ENCODE results near the gene EMP2.
"Not testable (repeated sequence)": the region's sequence is repeated elsewhere in the genome, so short reads cannot be mapped to it uniquely, and the experiment has no call there.

The EMP2 gene

DNA sequence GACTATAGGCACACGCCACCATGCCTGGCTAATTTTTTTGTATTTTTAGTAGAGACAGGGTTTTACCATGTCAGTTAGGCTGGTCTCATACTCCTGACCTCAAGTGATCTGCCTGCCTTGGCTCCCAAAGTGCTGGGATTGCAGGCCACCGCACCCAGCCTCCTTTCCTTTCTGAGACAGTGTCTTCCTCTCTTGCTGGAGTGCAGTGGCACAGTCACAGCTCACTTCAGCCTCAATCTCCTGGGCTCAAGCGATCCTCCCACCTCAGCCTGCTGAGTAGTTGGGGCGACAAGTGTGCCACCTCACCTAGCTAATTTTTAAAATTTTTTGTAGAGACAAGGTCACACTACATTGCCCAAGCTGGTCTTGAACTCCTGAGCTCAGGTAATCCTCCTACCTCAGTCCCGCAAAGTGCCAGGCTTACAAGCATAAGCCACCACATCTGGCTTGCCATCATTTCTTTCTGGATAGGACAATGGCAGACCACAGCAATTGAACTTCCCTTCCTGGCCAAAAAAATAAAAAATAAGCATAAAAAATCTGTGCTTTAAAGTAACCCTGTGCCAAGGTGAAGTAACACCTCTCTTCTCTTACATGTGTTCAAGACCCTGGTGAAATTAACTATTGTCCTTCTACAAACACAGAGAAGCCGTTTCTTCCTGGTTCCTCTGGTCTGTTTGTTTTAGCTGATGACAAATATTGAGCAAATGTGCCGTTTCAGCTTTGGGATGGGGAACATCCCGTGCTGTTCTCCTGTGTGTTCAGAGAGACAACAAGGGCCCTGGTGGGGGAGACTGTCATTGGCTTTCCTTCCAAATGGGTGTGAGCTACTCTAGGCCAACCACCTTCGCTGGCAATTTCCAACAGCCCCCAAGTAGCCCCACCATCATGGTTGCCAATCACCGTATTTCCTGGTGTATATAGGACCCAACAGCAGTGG is 60.2 kb downstream of the EMP2 start:
- DNase-seq: no peak

- no peak for DNase-seq
Observed at GRCh38 chr16:10519297-10519696, 61.1 kb downstream of the EMP2 start.

DNA sequence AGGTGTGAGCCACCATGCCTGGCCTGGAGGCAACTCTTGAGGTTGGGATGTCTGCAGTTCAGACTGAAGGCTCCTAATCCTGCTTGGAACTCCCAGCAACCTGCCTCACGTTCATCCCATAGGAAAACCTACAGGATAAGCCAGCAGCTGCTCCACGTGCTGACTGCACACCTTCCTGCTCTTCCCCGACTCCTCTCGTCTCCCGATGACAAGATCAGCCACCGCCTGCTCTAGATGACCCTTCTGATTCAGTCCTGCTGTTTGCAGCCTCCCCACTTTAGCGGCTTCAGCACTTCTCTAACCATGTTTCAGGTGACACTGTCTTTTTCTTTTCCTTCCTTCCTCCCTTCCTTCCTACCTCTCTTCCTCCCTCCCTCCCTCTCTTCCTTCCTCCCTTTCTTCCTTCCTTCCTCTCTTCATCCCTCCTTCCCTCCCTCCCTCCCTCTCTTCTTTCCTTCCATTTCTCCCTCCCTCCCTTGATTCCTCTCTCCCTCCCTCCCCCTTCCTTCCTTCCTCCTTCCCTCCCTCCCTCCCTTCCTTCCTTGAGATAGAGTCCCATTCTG is 61.8 kb downstream of the EMP2 start:
- DNase-seq: no peak

DNA sequence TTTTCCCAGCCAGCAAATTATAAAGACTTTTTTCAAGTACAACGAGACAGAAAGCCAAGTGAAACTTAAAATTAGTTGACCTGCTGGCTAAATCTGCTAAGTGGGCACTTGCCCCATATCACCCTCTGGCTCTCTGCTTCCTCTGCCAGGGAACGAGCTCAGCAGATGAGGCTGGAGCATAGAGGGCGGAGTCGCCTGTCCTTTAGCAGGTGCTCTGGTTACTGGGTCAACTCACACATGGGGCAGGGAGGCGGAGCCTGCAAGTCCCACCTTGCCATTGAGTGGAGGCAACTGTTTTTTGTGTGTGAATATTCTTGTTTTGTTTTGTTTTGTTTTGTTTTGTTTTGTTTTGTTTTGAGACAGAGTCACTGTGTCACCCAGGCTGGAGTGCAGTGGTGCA is 62.5 kb downstream of the EMP2 start:
- no peak for DNase-seq

- no peak for DNase-seq
Observed at GRCh38 chr16:10514369-10515055, 65.9 kb downstream of the EMP2 start.

DNA sequence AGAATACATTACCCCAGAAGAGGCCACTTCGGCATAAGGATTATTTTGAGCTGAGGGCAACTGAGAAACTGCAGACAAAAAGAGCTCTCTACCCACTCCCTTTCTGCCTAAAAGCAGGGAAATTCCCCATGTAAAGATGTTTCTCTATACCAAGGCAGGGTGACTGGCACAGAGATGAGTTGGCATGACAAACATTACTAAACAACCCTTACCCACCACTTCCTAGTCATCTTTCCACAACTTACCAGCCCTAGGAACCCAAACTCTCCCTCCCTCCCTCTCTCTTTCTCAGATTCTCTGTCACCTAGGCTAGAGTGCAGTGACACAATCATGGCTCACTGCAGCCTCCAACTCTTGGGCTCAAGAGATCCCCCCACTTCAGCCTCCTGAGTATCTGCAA is 68.6 kb downstream of the EMP2 start:
- no peak for DNase-seq

DNA sequence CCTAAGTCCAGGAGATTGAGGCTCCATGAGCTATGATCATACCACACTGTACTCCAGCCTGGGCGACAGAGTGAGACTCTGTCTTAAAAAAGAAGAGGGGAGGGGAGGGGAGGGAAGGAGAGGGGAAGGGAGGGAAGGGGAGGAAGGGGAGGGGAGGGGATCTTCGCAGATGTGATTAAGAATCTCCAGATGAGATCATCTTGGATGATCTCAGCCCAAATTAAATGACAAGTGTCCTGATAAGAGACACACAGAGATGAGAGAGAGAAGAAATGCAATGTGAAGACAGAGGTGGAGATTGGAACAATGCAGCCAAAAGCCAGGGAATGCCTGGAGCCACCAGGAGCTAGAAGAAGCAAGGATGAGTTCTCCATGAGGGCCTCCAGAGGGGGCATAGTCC is 70.1 kb downstream of the EMP2 start:
- DNase-seq: no peak

DNA sequence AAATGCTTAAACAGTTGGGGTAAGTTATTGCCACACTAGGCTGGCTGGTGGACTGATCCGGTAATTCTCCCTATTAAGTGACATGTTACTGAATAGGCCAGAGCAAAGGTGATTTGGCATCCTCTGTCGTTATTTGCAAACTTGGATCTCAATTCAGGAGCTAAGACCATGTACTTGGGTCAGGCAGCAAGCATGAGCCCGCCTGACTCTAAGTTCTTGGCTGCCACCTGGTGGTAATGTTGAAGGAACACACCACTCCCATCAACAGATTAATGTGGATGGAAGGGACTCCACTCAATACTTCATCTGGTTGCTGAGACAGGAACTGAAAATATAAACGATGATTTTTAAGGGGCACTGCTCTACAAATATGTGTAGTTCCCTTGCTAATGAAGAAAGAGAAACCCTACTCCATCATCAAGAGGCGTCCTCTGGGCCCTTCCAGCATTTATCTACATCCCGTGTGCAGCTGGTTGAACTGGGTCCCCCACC is 70.8 kb downstream of the EMP2 start:
- DNase-seq: peak; percentile 64

- not testable (repeated sequence) for DNase-seq
Observed at GRCh38 chr16:10505286-10505685, 75.1 kb downstream of the EMP2 start.

DNA sequence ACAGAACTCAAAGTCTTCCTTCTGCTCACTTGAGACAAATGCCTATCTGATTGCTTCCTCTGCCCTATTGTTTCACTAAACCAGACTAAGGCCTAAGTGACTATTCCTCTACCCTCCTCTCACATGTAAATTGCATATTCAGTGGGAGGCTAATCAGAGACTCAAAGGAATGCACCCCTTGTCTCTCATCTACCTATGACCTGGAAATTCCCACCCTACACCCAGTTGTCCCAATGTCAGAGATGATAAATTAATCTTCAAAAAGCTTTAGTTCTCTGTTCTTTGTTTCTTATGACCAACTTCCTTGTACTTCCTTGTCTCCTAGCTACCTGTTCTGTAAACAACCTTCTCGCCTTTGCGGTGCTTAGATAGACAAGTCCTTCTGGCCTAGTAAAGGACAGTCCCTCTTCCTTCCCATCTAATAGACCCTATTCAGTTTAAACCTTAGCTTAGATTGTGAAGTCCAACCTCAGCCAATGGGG is 76.0 kb downstream of the EMP2 start:
- no peak for DNase-seq

DNA sequence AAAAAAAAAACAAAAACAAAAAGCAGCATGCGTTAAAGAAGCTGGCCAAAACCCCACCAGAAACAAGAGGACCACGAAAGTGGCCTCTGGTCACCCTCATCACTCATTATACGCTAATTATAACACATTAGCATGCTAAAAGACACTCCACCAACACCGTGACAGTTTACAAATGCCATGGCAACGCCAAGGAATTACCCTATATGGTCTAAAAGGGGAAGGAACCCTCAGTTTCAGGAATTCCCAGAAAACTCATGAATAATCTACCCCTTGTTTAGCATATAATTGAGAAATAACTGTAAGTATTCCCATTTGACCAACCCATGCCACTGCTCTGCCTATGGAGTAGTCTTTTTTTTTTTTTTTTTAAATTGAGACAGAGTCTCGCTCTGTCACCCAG is 77.6 kb downstream of the EMP2 start:
- DNase-seq: no peak

GRCh38 chr16:10501016-10501607 is 79.3 kb downstream of the EMP2 start:
- DNase-seq: no peak

DNA sequence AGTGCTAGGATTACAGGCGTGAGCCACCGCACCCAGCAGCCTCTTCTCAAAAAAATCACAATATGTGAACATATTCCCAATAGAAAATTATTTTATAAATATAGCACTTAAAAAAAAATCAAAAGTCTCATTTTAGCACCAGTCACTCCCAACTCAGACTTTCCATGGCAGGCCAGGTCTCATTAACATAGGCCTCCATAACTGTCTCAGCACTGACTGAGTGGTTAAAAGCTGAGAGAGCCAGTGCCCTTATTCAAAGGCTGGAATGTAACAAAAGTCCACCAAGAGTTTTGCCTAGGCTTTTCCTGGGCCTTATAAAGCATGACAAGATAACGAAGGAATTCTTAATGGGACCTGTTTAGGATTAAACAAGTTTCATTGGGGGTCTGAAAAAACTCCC is 79.8 kb downstream of the EMP2 start:
- DNase-seq: no peak

GRCh38 chr16:10497132-10498101 is 83.0 kb downstream of the EMP2 start:
- DNase-seq: no peak

DNA sequence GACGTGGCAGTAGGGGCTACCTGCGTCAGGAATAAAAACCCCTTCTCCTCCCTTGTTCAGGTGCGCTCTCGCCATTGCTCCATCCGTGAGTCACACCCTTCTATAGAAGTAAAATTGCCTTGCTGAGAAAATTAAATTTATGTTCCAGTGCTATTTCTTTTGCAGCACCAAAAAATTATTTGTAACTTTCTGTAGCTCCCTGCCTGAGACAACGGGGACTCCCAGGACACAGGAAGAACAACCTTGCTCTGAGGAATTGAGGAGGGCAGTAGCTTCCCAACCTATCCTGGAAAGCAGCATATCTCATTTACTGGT is 85.4 kb downstream of the EMP2 start:
- DNase-seq: no peak

DNA sequence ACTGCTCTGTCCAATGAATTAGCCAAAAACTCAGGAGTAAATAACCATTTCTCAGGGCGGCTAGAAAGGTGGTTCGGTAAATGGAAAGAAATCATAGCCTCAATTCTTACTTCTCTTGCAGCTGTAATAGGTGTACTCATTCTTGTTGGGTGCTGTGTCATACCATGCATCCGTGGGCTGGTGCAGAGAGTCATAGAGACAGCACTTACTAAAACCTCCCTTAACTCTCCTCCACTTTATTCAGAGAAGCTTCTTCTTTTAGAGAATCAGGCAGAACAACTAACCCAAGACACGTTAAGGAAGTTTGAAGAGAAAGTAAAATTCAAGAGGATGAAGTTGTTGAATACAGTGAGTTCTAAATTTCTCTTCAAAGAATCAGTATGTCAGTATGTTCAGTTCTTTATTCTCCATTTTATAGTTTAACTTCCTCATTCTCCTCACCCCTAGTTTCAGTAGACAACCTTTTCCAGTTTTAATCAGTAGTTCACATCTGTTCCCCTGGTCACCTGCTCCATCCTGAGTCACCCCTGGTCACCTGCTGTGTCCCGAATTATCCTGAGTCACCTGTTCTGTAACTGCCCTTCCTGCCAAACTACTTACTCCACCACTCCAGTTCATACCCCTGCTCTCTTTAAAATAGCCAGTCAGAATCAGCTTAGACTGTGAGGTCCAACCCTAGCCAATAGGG is 85.9 kb downstream of the EMP2 start:
- DNase-seq: no peak

DNA sequence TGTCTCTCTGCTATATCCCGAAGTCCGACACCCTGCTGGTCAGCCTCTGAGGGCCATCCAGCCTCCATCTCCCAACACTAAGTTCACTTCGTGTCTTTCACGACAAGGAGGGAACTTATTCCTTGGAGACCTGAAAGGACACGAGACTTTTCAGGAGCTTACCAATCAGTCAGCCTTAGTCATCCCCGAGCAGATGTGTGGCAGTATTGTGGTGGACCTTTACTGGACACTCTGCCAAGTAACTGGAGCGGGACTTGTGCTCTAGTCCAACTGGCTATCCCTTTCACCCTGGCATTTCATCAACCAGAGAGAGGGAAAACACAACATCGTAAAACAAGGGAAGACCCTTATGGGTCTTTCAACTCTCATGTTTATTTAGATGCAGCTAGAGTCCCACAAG is 87.1 kb downstream of the EMP2 start:
- no peak for DNase-seq

DNA sequence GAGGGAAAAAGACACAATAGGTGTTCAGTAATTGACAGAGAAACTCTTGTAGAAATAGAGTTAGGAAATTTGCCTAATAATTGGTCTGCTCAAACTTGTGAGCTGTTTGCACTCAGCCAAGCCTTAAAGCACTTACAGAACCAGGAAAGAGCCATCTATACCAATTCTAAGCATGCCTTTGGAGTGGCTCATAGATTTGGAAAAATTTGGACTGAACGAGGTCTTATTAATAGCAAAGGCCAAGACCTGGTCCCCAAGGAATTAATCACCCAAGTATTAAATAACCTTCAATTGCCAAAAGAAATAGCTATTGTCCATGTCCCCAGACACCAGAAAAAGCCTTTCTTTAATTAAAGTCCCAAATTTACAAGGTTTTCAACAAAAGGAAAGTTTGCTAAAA is 90.3 kb downstream of the EMP2 start:
- no peak for DNase-seq

- no peak for DNase-seq
Observed at GRCh38 chr16:10485698-10486382, 94.6 kb downstream of the EMP2 start.

GRCh38 chr16:10485159-10485558 is 95.2 kb downstream of the EMP2 start:
- no peak for DNase-seq

- DNase-seq: no peak
Observed at GRCh38 chr16:10480151-10480550, 100.2 kb downstream of the EMP2 start.
